NCI-H1105 (cell line): Measurements from ENCODE around the gene EPHB4.
"Not testable (repeated sequence)": the region's sequence is repeated elsewhere in the genome, so short reads cannot be mapped to it uniquely, and the experiment has no call there.

Experiments
- DNase-seq: peaks from one replicate; lab custom pipeline; 2025; lab: John Stamatoyannopoulos, UW

The EPHB4 gene

GRCh38 chr7:100822236-100823139 is 4.8 kb downstream of the EPHB4 start:
- DNase-seq: no peak

- DNase-seq: no peak
These were observed 7.7 kb downstream of the EPHB4 start for GRCh38 chr7:100819586-100819985.

GRCh38 chr7:100818825-100819224 is 8.5 kb downstream of the EPHB4 start:
- DNase-seq: no peak

GRCh38 chr7:100818366-100818765 is 9.0 kb downstream of the EPHB4 start:
- no peak for DNase-seq

- DNase-seq: no peak
These were observed 10.2 kb downstream of the EPHB4 start for GRCh38 chr7:100817097-100817496.

- not testable (repeated sequence) for DNase-seq
These were observed 10.8 kb downstream of the EPHB4 start for GRCh38 chr7:100816515-100816914.

- DNase-seq: no peak
These were observed 14.6 kb downstream of the EPHB4 start for GRCh38 chr7:100812729-100813128.

GRCh38 chr7:100811480-100811879 is 15.8 kb downstream of the EPHB4 start:
- no peak for DNase-seq

GRCh38 chr7:100808354-100808875 is 18.9 kb downstream of the EPHB4 start:
- no peak for DNase-seq

- not testable (repeated sequence) for DNase-seq
These were observed 20.4 kb downstream of the EPHB4 start for GRCh38 chr7:100806883-100807282.

- DNase-seq: no peak
These were observed 21.0 kb downstream of the EPHB4 start for GRCh38 chr7:100806276-100806675.

GRCh38 chr7:100804681-100805431 is 22.5 kb downstream of the EPHB4 start:
- no peak for DNase-seq

- DNase-seq: no peak
These were observed 23.7 kb downstream of the EPHB4 start for GRCh38 chr7:100803398-100804161.

- DNase-seq: no peak
These were observed 24.4 kb downstream of the EPHB4 start for GRCh38 chr7:100802951-100803350.

GRCh38 chr7:100801833-100802568 is 25.3 kb downstream of the EPHB4 start:
- peak; percentile 90 for DNase-seq

- DNase-seq: peak; percentile 37
These were observed 28.1 kb downstream of the EPHB4 start for GRCh38 chr7:100799037-100799896.

GRCh38 chr7:100794741-100795140 is 32.6 kb downstream of the EPHB4 start:
- DNase-seq: no peak

GRCh38 chr7:100793806-100794660 is 33.3 kb downstream of the EPHB4 start:
- no peak for DNase-seq

GRCh38 chr7:100791881-100792666 is 35.2 kb downstream of the EPHB4 start:
- no peak for DNase-seq
